ENCODE results near the gene FUT3. TPM values are rescaled to one million over a fixed set of nuclear protein-coding genes. Genes with fewer than 3 reads are reported as not detected.

The FUT3 gene
- polyA plus RNA-seq, 1 donor from 2014 or later, result 0.64 TPM

GRCh38 chr19:5839065-5840017 lies 11.9 kb downstream of the FUT3 start, which contains the start of gene FUT6:
TSS of gene FUT6 (minus strand) at chr19:5839702. CDS start at chr19:5832567, 7,135 bp downstream.
- no peaks in the 10 kb centered on the region for H3K27me3 ChIP-seq (ENCODE audit: insufficient read depth, low read depth, low read length)

DNA sequence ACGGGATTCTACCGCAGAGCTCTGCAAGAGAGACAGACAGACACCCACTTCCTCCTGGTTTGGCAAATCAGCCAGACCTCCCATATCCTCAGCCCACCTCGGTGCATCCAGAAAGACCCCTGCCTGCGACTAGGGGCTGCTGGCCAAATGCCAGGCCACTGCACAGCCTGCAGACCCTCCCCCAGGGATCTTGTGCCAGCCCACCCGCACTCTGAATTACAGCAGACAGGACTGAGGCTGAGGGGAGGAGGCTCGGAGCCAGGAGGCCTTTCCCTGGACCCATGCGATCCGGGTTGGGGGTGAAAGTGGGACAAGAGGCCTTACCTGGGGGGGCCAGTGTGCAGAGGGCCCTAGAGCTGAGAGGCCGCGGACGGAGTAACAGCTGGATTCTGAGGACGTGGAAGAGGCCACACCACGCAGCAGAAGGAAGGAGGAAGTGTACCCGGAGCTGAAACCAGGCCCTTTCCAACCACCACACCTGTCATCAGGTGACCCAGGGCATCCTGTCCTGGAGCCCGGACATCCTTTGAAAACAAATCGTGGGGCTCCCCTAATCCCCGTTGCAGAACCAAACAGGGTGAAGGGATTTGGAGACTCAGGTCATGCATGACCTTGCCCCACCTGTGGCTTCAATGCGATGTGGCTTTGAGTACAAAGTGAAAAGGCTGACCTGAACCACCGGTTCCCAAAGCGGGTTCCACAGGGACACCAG lies 12.7 kb downstream of the FUT3 start:
- Histone ChIP-seq H3K4me2 (ENCODE audit: low read length) (no peak overlapping the region), H3K9me3 (ENCODE audit: low read length) (no peaks in the 10 kb centered on the region), H3K9me2 (ENCODE audit: insufficient read depth, low read length) (no peaks in the 10 kb centered on the region), H3K79me2 (replicated peaks; ENCODE audit: insufficient read depth, low read length) (no peaks in the 10 kb centered on the region), H4K20me1 (ENCODE audit: insufficient read depth) (no peaks in the 10 kb centered on the region), H3F3A (ENCODE audit: insufficient read depth, low read length, poor library complexity, severe bottlenecking) (no peaks in the 10 kb centered on the region), H3K27ac (ENCODE audit: low read length) (no peak overlapping the region), H3K4me3 (ENCODE audit: low read length) (no peak overlapping the region), H3K27me3 (ENCODE audit: insufficient read depth, low read depth, low read length) (no peaks in the 10 kb centered on the region), H2AFZ (ENCODE audit: low read depth, low read length) (no peak overlapping the region), H3K36me3 (ENCODE audit: insufficient read depth, low read length) (no peaks in the 10 kb centered on the region), H3K9ac (ENCODE audit: low read length) (no peak overlapping the region)
- TF ChIP-seq RAD21 (conservative IDR thresholded peaks at IDR 0.05) (no peak), EZH2 (IDR thresholded peaks at IDR 0.05; ENCODE audit: borderline replicate concordance, insufficient read depth, low read length, poor library complexity, severe bottlenecking) (no peak), TAF1 (IDR thresholded peaks at IDR 0.05; ENCODE audit: low read depth) (no peak), MXI1 (conservative IDR thresholded peaks at IDR 0.05; ENCODE audit: poor library complexity, severe bottlenecking) (no peak), SMC3 (conservative IDR thresholded peaks at IDR 0.05; ENCODE audit: poor library complexity) (no peak), EP300 (conservative IDR thresholded peaks at IDR 0.05; ENCODE audit: poor library complexity, severe bottlenecking) (no peak), POLR2AphosphoS5 (IDR thresholded peaks at IDR 0.05) (no peak), REST (IDR thresholded peaks at IDR 0.05; ENCODE audit: borderline replicate concordance) (no peak)
- TF ChIP-seq, protein P1, sequence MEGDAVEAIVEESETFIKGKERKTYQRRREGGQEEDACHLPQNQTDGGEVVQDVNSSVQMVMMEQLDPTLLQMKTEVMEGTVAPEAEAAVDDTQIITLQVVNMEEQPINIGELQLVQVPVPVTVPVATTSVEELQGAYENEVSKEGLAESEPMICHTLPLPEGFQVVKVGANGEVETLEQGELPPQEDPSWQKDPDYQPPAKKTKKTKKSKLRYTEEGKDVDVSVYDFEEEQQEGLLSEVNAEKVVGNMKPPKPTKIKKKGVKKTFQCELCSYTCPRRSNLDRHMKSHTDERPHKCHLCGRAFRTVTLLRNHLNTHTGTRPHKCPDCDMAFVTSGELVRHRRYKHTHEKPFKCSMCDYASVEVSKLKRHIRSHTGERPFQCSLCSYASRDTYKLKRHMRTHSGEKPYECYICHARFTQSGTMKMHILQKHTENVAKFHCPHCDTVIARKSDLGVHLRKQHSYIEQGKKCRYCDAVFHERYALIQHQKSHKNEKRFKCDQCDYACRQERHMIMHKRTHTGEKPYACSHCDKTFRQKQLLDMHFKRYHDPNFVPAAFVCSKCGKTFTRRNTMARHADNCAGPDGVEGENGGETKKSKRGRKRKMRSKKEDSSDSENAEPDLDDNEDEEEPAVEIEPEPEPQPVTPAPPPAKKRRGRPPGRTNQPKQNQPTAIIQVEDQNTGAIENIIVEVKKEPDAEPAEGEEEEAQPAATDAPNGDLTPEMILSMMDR (IDR thresholded peaks at IDR 0.05; ENCODE audit: poor library complexity, severe bottlenecking), result no peak

More at GRCh38 chr19:5839065-5840017, 11.9 kb downstream of the FUT3 start, which contains the start of gene FUT6:
- Histone ChIP-seq H2AFZ (ENCODE audit: low read depth, low read length) (no peak within 1 kb of the TSS), H3K4me3 (ENCODE audit: low read length) (no peak within 1 kb of the TSS), H3F3A (ENCODE audit: insufficient read depth, low read length, poor library complexity, severe bottlenecking) (no peaks in the 10 kb centered on the region), H3K9me2 (ENCODE audit: insufficient read depth, low read length) (no peaks in the 10 kb centered on the region), H3K36me3 (ENCODE audit: insufficient read depth, low read length) (no peaks in the 10 kb centered on the region), H3K9ac (ENCODE audit: low read length) (no peak within 1 kb of the TSS), H4K20me1 (ENCODE audit: insufficient read depth) (no peaks in the 10 kb centered on the region), H3K79me2 (replicated peaks; ENCODE audit: insufficient read depth, low read length) (no peaks in the 10 kb centered on the region), H3K9me3 (ENCODE audit: low read length) (no peaks in the 10 kb centered on the region), H3K4me2 (ENCODE audit: low read length) (no peak within 1 kb of the TSS), H3K27ac (ENCODE audit: low read length) (no peak within 1 kb of the TSS)
- no peak for TF ChIP-seq POLR2AphosphoS5 (IDR thresholded peaks at IDR 0.05)
- no peak for TF ChIP-seq EP300 (conservative IDR thresholded peaks at IDR 0.05; ENCODE audit: poor library complexity, severe bottlenecking)
- no peak for TF ChIP-seq REST (IDR thresholded peaks at IDR 0.05; ENCODE audit: borderline replicate concordance)
- no peak for TF ChIP-seq MXI1 (conservative IDR thresholded peaks at IDR 0.05; ENCODE audit: poor library complexity, severe bottlenecking)
- TF ChIP-seq RAD21 (conservative IDR thresholded peaks at IDR 0.05), result no peak
- no peak for TF ChIP-seq SMC3 (conservative IDR thresholded peaks at IDR 0.05; ENCODE audit: poor library complexity)
- no peak for TF ChIP-seq EZH2 (IDR thresholded peaks at IDR 0.05; ENCODE audit: borderline replicate concordance, insufficient read depth, low read length, poor library complexity, severe bottlenecking)
- no peak for TF ChIP-seq TAF1 (IDR thresholded peaks at IDR 0.05; ENCODE audit: low read depth)

Measured in neural cell (in vitro differentiated cells).